Activated T-helper 9 cell treated with anti-CD3 and anti-CD28 coated beads, Interleukin-2, amount 50 U/mL, for 16 hours (primary cell): Measurements from ENCODE around the gene COL24A1.
"Not testable (repeated sequence)": the region's sequence is repeated elsewhere in the genome, so short reads cannot be mapped to it uniquely, and the experiment has no call there.

Source experiments
- DNase-seq: peaks from one replicate; pipeline ENCODE4 v3.0.0-alpha.2; 2020; ENCODE audit warnings: low read depth

COL24A1 gene

DNA sequence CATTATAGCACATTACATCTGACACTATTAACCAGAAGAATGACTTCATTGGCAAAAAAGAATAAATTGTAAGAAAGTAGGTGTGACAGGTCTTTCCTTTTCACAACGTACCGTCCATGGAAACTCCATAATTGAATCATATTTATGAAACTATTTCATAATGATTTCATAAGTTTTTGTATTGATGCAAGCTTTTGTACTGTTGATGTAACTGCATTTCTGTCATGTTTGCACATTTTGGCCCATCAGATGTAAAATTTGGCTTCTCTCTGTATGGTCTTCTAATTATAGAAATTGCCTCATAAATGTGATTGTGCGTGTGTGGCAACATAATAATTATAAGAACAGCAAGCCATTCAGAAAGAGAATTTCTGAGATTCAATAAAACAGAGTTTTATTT is 267.7 kb downstream of the COL24A1 start:
- no peak for DNase-seq

DNA sequence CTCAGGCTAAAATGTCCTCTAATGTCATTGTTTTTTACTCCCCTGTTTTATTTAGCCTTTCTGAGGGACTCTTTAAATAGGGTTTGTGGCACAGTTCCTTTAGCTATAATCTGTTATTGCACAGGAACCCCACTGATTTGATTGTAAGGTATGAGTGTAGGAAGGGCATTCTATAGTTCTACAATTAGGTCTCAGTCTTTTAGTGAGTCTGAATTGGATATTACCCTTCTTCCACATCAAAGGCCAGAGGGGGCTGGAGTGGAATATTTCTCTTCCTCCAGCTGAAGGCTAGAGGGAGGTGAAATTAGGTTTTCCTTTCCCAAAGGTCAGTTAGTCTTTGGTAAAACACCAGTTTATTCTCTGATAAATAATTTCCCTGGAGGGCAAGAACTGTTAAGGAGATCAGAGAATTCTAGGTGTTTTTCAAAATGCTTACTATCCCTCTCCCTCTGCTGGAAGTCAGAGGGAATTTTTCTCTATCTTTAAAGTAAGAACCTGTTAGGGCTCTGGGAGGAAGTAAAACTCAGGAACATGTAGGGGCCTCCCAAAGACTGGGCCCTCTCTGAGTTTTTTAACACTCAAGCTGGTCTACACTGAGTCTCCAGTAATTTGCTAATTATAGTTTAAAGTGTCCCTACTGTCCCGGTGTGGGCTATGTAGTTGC is 272.1 kb downstream of the COL24A1 start:
- DNase-seq: no peak

- no peak for DNase-seq
Measured at GRCh38 chr1:85867189-85867588, 289.4 kb downstream of the COL24A1 start.

DNA sequence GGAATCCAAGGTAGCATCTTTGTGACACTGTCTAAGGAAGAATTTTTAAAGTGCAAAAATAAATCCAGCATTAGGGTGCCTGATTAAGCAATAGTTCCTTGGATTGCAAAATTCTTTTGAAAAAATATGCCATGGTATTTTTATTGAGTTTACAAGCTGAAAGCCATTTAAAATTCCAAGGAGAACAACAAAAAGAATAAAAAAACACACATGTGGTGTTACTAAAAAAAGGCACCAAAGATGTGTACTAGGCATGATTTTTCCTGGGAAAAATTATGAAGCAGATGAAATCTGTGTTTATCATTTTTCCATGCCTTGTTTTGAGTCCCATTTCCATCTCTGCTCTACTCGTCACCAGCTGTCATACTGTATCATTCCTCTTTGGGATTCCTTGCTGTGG is 291.4 kb downstream of the COL24A1 start:
- no peak for DNase-seq

DNA sequence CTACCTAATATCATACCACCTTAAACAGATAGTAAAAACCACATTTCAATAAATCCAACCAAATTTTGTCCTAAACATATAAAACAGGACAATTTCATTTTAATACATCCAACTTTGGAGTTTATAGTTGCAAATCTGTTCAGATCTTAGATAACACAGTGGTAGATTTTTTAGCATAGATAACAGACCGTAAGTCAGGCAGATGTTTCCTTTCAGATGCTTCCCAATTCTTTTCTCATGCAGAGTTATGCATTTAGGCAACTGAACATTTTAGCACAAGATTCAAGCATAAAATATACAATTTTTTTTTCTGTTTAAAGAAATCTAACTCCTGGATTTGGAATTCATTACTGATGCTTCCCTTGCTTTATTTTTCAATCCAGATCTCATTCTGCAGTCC is 291.8 kb downstream of the COL24A1 start:
- no peak for DNase-seq

GRCh38 chr1:85863639-85864038 is 292.9 kb downstream of the COL24A1 start:
- DNase-seq: not testable (repeated sequence)

DNA sequence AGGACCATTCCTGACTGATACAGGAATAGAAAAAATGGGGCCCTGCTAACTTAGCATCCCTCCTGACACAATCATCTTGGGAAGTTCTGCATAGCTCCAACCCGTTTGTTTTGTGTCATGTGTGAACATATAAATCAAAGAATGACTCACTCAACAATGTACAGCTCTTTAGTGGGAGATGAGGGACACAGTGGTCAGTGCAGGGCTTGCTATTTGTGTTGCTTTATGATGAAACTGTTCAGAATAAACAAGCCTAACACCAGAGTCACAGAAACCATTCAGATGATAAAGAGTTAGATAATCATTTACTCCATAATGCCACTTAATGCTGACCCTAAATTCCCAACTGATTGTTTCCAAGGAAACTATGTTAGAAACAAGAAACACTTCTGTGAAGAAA is 294.1 kb downstream of the COL24A1 start:
- DNase-seq: no peak

DNA sequence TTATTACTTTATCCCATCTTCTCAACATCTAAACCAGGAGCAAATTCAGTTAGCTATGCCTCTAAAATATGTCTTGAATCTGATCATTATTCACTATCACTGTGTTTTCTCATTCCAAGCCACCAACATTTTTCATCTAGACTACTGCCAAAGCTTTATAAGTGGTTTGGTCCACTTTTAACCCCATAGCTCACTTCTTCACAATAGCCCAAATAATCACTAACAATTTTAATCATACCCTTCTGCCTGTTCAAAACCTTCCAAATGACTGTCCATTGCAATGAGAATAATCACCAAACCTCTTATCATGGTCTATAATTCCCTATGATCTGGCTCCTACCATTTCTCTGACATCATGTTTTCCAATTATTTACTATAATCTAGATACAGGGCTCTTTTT is 298.6 kb downstream of the COL24A1 start:
- DNase-seq: no peak

- no peak for DNase-seq
Measured at GRCh38 chr1:85850238-85850637, 306.3 kb downstream of the COL24A1 start.

GRCh38 chr1:85849660-85850059 is 306.9 kb downstream of the COL24A1 start:
- DNase-seq: no peak

GRCh38 chr1:85847356-85847755 is 309.2 kb downstream of the COL24A1 start:
- DNase-seq: no peak

- no peak for DNase-seq
Measured at GRCh38 chr1:85846706-85847105, 309.9 kb downstream of the COL24A1 start.

DNA sequence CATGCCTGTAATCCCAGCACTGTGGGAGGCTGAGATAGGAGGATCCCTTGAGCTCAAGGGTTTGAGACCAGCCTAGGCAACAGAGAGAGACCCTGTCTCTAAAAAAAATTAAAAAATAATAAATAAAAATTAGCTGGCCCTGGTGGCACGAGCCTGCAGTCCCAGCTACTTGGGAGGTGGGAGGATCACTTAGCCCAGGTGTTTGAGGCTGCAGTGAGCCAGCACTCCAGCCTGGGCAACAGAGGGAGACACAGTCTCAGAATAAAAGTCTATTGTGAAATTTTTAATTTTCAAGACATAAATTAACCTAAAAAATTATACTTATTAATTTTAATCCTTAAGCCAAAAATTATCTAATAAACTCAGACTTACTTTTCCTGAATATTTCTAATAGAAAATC is 317.1 kb downstream of the COL24A1 start:
- no peak for DNase-seq

GRCh38 chr1:85838238-85838637 is 318.3 kb downstream of the COL24A1 start:
- DNase-seq: no peak

GRCh38 chr1:85836736-85837135 is 319.8 kb downstream of the COL24A1 start:
- DNase-seq: no peak

DNA sequence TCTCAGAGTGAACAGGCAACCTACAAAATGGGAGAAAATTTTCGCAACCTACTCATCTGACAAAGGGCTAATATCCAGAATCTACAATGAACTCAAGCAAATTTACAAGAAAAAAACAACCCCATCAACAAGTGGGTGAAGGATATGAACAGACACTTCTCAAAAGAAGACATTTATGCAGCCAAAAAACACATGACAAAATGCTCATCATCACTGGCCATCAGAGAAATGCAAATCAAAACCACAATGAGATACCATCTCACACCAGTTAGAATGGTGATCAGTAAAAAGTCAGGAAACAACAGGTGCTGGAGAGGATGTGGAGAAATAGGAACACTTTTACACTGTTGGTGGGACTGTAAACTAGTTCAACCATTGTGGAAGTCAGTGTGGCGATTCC is 323.4 kb downstream of the COL24A1 start:
- not testable (repeated sequence) for DNase-seq

DNA sequence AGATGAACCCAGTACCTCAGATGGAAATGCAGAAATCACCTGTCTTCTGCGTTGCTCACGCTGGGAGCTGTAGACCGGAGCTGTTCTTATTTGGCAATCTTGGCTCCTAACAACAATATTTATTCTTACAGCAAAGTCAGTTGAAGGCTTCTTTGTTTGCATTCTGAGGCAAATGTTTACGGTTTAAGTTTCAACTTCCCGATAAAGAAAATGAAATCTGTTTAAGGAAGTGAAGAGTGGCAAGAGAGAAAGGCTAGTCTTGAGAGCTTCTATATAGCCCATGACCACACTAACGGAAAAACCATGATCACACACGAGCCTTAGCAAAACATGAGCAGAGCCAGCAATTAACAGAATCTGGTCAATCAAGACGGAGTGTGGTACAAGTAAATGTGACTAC is 325.7 kb downstream of the COL24A1 start:
- DNase-seq: no peak

- no peak for DNase-seq
Measured at GRCh38 chr1:85824066-85824840, 332.3 kb downstream of the COL24A1 start.

DNA sequence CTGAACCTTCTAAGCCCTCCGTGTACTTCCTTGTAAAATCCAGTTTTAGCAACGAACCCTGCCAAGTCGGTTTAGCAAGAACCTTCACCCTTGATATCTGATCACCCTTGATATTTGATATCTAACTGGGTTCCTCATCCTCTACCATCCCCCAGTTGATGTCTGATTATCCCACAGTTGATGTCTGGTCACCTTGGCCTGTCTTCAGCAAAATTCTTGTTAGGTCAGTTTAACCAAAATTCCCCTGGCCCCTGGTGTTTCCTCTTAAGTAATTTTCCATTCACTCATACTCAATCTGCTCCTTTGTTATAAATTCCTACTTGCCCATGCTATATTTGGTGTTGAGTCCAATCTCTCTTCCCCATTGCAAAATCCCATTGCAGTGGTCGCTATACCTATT is 333.9 kb downstream of the COL24A1 start:
- DNase-seq: no peak

DNA sequence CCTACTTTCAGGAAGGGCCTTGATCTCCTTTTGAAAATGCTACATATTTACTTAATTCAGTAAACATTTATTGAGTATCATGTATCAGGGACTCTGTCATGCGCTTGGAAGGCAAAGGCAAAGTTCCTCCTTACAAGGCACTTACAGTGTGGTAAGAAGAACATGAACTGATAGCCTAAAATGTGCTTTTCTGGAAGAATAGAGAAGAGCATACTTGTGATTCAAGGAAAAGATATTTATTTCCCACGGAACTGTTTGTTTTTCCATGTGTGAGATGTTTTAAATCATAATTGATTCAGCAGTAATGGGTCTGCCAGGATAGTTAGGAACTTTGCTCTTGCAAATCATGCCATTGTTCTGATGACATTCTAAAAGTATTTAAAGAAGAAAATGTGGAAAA is 338.2 kb downstream of the COL24A1 start:
- no peak for DNase-seq

DNA sequence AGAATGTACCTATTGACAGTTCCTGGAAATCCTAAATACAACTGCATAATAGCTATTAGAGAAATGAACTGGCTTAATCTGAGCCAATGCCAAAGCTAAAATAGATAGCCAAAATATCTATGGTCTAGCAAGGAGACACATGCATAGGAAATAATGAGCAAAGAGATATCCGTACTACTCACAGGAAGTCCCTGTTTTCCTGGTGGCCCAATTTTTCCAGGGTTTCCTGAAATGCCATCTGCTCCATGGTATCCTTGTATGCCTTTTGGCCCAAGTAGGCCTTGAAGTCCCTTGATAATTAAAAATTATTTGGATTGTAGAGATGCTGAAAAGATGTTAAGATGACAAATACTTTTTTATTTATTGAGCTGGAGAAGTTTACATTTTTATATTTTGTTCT is 340.0 kb downstream of the COL24A1 start:
- DNase-seq: no peak

GRCh38 chr1:85815906-85816305 is 340.7 kb downstream of the COL24A1 start:
- no peak for DNase-seq

- DNase-seq: no peak
Measured at GRCh38 chr1:85806236-85806965, 350.2 kb downstream of the COL24A1 start.
